PC-3 (cell line): ENCODE results near the gene SLC26A1. TPM values are rescaled to one million over a fixed set of nuclear protein-coding genes. Genes with fewer than 3 reads are reported as not detected.

Experiments
- ATAC-seq: fragments of 200-7000 bp; cut with Tn5 transposase; 2 replicates; pipeline ENCODE4 v1.9.1; 2020; ENCODE audit warnings: mild to moderate bottlenecking, moderate library complexity
- BruUV-seq: library from RNA; stranded (reverse); fragments of 400-500 nt; replicated peaks from 2 replicates; lab custom pipeline; 2021; lab: Mats Ljungman, UMichigan
- CTCF ChIA-PET: fragments of 300-600 bp; sonication (Branson Sonifier 250); formaldehyde crosslinking; loops from one replicate; lab custom pipeline; 2022; ENCODE audit warnings: antibody characterized with exemption; lab: Charles Lee
- POLR2A ChIA-PET: fragments of 300-600 bp; sonication (Branson Sonifier 250); formaldehyde crosslinking; loops from one replicate; lab custom pipeline; 2022; ENCODE audit warnings: antibody characterized with exemption; ENCODE audit not compliant: unreplicated experiment; lab: Charles Lee
- DNase-seq: peaks from one replicate; pipeline ENCODE4 v3.0.0-alpha.2; 2015
- H2AFZ ChIP-seq: fragments of 300-600 bp; sonication (generic); 2 replicates; pipeline ENCODE4 v1.6.0; 2016; ENCODE audit warnings: antibody characterized with exemption, low read length
- H3F3A ChIP-seq: fragments of 300-600 bp; sonication (generic); one replicate; pipeline ENCODE4 v1.6.0; 2017; ENCODE audit warnings: antibody characterized with exemption, low read length, control low read depth, mild to moderate bottlenecking; ENCODE audit not compliant: unreplicated experiment
- H3K27ac ChIP-seq: fragments of 300-600 bp; sonication (generic); 2 replicates; pipeline ENCODE4 v1.5.1; 2016; ENCODE audit warnings: mild to moderate bottlenecking, low read length
- H3K27me3 ChIP-seq: fragments of 300-600 bp; sonication (generic); 2 replicates; pipeline ENCODE4 v1.6.1; 2016; ENCODE audit warnings: low read length, mixed read lengths
- H3K36me3 ChIP-seq: fragments of 300-600 bp; sonication (generic); 2 replicates; pipeline ENCODE4 v1.6.1; 2016; ENCODE audit warnings: low read depth, mixed run types, low read length, mixed read lengths
- H3K4me1 ChIP-seq: fragments of 300-600 bp; sonication (generic); 2 replicates; pipeline ENCODE4 v1.5.1; 2016; ENCODE audit warnings: low read length; ENCODE audit not compliant: insufficient read depth
- H3K4me2 ChIP-seq: fragments of 300-600 bp; sonication (generic); 2 replicates; pipeline ENCODE4 v1.6.0; 2016; ENCODE audit warnings: low read length
- H3K4me3 ChIP-seq: fragments of 300-600 bp; sonication (generic); 2 replicates; pipeline ENCODE4 v1.5.1; 2016; ENCODE audit warnings: mild to moderate bottlenecking, low read length, mixed read lengths
- H3K79me2 ChIP-seq: fragments of 300-600 bp; sonication (generic); 2 replicates; pipeline ENCODE4 v1.6.1; 2017; ENCODE audit warnings: low read length, mixed read lengths
- H3K9ac ChIP-seq: fragments of 300-600 bp; sonication (generic); 2 replicates; pipeline ENCODE4 v1.6.0; 2016; ENCODE audit warnings: mild to moderate bottlenecking, low read length
- H3K9me2 ChIP-seq: fragments of 300-600 bp; sonication (generic); replicated peaks from 2 replicates; pipeline ENCODE4 v1.6.1; 2016; ENCODE audit warnings: mixed run types, low read length, mixed read lengths
- H3K9me3 ChIP-seq: fragments of 300-600 bp; sonication (generic); 2 replicates; pipeline ENCODE4 v1.6.1; 2016; ENCODE audit warnings: low read length, mixed read lengths
- H4K20me1 ChIP-seq: fragments of 300-600 bp; sonication (generic); 2 replicates; pipeline ENCODE4 v1.6.1; 2016; ENCODE audit warnings: low read length, mixed read lengths
- EZH2 ChIP-seq: fragments of 300-600 bp; sonication (generic); IDR thresholded peaks from one replicate; pipeline ENCODE4 v1.6.1; 2017; ENCODE audit warnings: antibody characterized with exemption, mild to moderate bottlenecking, low read length; ENCODE audit not compliant: unreplicated experiment
- EZH2phosphoT487 ChIP-seq: fragments of 300-600 bp; sonication (generic); IDR thresholded peaks from 2 replicates; pipeline ENCODE4 v1.6.1; 2018; ENCODE audit warnings: mild to moderate bottlenecking, antibody characterized with exemption, low read length, borderline replicate concordance
- intact Hi-C: fragments of 100-400 bp; cut with micrococcal nuclease; formaldehyde crosslinking; loops from 2 replicates; pipeline ENCODE4 v1.9.0; 2023
- total RNA-seq: library from RNA; depleted of rRNA; stranded (reverse); fragments of >200 nt; gene quantifications from 2 replicates; pipeline ENCODE4 v1.2.3, GENCODE V29; 2014
- TF ChIP-seq, protein P1 (sequence below): fragments of 300-600 bp; sonication (generic); conservative IDR thresholded peaks from 2 replicates; pipeline ENCODE4 v1.5.1; 2017; ENCODE audit warnings: antibody characterized with exemption, low read depth, mild to moderate bottlenecking, low read length

The SLC26A1 gene
- total RNA-seq, 1 experiment from 2014 or later: not detected

DNA sequence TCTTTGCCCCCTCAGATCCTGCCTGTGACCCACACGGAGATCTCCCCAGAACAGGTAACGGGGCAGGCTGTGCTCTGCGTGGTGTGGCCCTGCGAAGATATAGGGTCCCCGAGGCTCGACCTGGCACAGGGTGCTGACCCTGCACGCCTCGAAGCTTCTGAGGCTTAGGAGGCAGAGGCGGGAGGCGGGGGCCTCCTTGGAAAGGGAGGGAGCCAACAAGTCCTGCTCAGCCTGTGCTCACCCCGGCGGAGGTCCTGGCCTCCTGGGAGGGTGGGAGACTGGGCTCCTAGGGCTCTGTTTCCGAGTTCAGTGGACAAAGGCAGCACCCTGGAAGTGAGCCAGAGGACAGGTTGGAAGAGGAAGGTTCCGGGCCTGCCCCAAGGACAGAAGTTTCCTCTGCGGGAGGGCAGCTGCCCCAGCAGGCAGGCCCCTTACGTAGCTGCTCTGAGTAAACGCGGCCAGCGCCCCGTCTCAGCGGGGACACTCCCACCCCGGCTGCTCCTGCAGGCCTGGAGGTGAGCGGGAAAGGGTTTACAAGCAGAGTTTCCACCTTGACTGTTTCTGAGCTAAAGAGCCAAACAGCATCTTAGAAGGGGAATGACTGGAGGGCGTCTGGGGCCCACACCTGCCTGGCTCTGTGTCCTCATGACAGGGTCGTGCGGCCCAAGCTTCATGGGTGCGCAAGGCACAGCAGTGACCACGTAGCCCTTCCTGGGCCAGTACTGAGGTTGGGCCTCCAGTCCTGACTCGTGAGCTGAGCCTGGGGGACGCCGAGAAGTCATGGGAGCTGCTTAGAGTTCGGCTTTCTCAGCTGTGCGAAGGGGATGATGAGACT, 44.9 kb downstream of the SLC26A1 start:
- Histone ChIP-seq H3K9ac (no peak overlapping the region), H3K27me3 (no peaks in the 10 kb centered on the region), H3K36me3 (no peaks in the 10 kb centered on the region), H3K4me1 (no peaks in the 10 kb centered on the region), H3K9me2 (no peaks in the 10 kb centered on the region), H3K27ac (no peak overlapping the region), H4K20me1 (no peaks in the 10 kb centered on the region), H3K4me2 (no peak overlapping the region), H3K79me2 (no peaks in the 10 kb centered on the region), H3F3A (no peaks in the 10 kb centered on the region), H3K9me3 (no peaks in the 10 kb centered on the region), H3K4me3 (no peak overlapping the region), H2AFZ (no peak overlapping the region)
- ATAC-seq: no peak
- intact Hi-C loops: no loop called here
- ChIA-PET POLR2A (no interaction called here), CTCF (no interaction called here)
- no peak for TF ChIP-seq EZH2
- TF ChIP-seq, protein P1, sequence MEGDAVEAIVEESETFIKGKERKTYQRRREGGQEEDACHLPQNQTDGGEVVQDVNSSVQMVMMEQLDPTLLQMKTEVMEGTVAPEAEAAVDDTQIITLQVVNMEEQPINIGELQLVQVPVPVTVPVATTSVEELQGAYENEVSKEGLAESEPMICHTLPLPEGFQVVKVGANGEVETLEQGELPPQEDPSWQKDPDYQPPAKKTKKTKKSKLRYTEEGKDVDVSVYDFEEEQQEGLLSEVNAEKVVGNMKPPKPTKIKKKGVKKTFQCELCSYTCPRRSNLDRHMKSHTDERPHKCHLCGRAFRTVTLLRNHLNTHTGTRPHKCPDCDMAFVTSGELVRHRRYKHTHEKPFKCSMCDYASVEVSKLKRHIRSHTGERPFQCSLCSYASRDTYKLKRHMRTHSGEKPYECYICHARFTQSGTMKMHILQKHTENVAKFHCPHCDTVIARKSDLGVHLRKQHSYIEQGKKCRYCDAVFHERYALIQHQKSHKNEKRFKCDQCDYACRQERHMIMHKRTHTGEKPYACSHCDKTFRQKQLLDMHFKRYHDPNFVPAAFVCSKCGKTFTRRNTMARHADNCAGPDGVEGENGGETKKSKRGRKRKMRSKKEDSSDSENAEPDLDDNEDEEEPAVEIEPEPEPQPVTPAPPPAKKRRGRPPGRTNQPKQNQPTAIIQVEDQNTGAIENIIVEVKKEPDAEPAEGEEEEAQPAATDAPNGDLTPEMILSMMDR: no peak
- no peak for TF ChIP-seq EZH2phosphoT487
- BruUV-seq: no TSS peak
- DNase-seq: no peak

DNA sequence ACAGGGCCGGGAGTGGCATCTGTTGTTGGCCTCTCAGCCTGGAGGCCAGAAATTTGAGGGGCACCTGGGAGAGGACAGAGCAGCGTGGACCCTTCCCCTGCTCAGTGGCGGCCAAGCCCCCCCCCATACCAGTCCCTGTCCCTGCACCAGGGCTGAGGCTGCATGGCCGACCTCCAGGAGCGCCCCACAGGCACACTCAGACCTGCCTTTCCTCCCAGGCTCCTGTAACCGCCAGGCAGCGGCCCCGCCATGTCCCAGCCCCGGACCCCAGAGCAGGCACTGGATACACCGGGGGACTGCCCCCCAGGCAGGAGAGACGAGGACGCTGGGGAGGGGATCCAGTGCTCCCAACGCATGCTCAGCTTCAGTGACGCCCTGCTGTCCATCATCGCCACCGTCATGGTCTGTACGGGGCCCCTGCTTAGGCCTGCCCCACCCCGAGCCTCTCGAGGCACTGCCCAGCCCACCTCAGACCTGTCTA, 45.7 kb downstream of the SLC26A1 start:
- Histone ChIP-seq H3K4me1 (no peaks in the 10 kb centered on the region), H3K9me3 (no peaks in the 10 kb centered on the region), H3K4me2 (no peak overlapping the region), H2AFZ (no peak overlapping the region), H3K9me2 (no peaks in the 10 kb centered on the region), H3K36me3 (no peaks in the 10 kb centered on the region), H3K79me2 (no peaks in the 10 kb centered on the region), H3K27me3 (no peaks in the 10 kb centered on the region), H4K20me1 (no peaks in the 10 kb centered on the region), H3F3A (no peaks in the 10 kb centered on the region), H3K4me3 (no peak overlapping the region), H3K9ac (no peak overlapping the region), H3K27ac (no peak overlapping the region)
- ChIA-PET CTCF (no interaction called here), POLR2A (no interaction called here)
- no peak for DNase-seq
- no peak for TF ChIP-seq EZH2
- no peak for TF ChIP-seq EZH2phosphoT487
- TF ChIP-seq, protein P1: no peak
- intact Hi-C loops: no loop called here
- ATAC-seq: no peak
- BruUV-seq: no TSS peak
